Retinal pigment epithelial cell (primary cell): ENCODE data around the gene SLC12A9.

Experiments
- DNase-seq: peaks from one replicate; pipeline ENCODE4 v3.0.0-alpha.2; 2010; ENCODE audit warnings: low read depth
- H3K4me3 ChIP-seq: 2 replicates; pipeline ENCODE4 v1.5.1; 2011; ENCODE audit warnings: mild to moderate bottlenecking, low read length, control low read depth, moderate library complexity
- TF ChIP-seq, protein P1 (sequence below): conservative IDR thresholded peaks from 2 replicates; pipeline ENCODE4 v1.5.1; 2011; ENCODE audit warnings: low read depth, low read length, control low read depth, inconsistent platforms

Gene SLC12A9

DNA sequence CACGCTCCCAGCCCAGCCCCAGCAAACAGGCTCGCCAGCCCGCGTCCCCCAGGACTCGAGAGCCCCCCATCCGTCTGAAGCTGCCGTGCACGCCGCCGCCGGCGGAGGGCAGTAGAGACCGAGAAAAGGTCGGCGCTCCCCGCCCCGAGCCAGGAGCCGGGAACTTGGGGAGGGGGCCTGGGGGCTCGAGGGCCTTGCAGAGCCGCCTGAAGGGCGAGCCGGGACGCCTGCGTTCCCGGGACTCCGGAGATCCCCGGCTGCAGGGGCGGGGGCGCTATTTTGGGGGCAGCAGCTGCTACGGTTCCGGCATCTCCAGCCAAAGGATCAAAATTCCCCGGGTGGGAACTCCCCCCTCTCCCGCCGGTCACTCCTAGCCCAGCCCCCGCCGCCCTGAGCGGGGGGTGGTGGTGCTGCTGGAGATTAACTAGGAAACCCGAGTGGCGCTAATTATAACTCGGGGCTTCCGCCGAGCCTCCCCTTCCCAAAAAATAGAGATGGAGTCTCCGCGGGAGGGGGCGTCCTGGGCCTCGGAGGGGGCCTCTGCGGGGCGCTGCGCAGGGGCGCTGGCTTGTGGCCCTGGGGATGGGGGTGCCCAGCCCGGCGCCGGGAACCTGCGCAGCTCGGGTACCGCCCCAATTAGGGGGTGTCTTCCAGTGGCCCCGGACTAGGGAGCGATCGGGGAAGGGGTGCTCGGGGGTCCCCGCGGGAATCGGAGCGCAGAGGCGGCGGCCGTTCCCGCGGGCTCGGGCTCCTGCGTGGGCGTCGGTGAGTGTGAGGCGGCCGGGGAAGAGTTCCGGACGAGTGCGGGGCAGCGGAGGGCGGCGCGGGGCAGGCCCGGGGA is 42.6 kb downstream of the SLC12A9 start:
- TF ChIP-seq, protein P1, sequence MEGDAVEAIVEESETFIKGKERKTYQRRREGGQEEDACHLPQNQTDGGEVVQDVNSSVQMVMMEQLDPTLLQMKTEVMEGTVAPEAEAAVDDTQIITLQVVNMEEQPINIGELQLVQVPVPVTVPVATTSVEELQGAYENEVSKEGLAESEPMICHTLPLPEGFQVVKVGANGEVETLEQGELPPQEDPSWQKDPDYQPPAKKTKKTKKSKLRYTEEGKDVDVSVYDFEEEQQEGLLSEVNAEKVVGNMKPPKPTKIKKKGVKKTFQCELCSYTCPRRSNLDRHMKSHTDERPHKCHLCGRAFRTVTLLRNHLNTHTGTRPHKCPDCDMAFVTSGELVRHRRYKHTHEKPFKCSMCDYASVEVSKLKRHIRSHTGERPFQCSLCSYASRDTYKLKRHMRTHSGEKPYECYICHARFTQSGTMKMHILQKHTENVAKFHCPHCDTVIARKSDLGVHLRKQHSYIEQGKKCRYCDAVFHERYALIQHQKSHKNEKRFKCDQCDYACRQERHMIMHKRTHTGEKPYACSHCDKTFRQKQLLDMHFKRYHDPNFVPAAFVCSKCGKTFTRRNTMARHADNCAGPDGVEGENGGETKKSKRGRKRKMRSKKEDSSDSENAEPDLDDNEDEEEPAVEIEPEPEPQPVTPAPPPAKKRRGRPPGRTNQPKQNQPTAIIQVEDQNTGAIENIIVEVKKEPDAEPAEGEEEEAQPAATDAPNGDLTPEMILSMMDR: peak; percentile 77
- peak overlapping the region; percentile 40 for H3K4me3 ChIP-seq
- no peak for DNase-seq

DNA sequence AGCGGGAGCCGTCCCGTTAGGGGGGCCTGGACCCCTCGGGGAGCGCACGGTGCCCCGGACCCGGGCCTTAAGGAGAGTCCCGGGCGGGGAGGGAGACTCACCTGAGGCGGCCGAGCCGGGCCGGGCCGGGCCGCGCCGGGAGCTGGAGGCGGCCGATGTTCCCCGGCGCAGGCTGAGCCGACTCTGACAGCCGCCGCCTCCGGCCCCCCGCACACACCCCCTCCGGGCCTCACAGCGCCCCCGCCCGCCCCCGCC is 43.1 kb downstream of the SLC12A9 start, which contains the start of gene ACHE:
Gene ACHE (minus strand): TSS at position 188 of the 255 bp plus-strand sequence. CDS start 1,656 bp downstream, outside the sequence.
- TF ChIP-seq, protein P1: no peak
- H3K4me3 ChIP-seq: peak within 1 kb of the TSS; percentile 40
- DNase-seq: no peak

DNA sequence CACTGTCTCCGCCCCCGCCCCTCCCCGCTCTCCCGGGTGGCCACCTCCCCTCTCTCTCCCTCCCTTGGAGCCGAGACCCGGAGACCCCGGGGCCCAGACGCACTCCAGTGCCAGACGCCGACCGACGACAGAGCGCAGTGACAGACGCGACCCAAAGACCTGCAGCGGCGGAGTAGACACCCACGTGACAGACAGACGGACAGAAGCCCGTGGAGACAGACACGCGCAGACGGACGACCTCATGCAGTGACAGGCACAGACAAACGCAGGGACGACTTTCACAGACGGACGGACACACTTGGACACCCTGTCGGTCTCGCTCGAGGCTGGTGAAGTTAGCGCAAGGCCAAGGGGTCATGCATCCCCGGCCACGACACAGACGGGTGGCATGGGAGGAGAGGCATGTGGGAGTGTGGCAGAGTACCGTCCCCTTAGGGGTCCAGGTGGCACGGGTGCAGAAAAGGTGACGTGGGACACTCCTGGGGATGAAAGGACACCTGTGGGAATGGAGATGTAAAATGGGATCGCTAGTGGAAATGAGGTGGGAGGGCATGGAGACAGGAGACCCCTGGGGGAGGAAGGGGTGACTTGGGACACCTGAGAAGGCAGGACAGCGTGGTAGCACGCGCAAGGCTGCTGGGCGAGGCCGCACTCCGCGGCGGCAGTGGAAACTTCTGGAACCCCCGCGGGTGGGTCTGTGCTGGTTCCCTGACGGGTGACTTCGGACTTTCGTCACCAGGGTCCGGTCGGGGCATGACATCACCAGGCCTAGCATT is 43.6 kb downstream of the SLC12A9 start:
- DNase-seq: no peak
- H3K4me3 ChIP-seq: no peak overlapping the region
- TF ChIP-seq, protein P1: no peak

DNA sequence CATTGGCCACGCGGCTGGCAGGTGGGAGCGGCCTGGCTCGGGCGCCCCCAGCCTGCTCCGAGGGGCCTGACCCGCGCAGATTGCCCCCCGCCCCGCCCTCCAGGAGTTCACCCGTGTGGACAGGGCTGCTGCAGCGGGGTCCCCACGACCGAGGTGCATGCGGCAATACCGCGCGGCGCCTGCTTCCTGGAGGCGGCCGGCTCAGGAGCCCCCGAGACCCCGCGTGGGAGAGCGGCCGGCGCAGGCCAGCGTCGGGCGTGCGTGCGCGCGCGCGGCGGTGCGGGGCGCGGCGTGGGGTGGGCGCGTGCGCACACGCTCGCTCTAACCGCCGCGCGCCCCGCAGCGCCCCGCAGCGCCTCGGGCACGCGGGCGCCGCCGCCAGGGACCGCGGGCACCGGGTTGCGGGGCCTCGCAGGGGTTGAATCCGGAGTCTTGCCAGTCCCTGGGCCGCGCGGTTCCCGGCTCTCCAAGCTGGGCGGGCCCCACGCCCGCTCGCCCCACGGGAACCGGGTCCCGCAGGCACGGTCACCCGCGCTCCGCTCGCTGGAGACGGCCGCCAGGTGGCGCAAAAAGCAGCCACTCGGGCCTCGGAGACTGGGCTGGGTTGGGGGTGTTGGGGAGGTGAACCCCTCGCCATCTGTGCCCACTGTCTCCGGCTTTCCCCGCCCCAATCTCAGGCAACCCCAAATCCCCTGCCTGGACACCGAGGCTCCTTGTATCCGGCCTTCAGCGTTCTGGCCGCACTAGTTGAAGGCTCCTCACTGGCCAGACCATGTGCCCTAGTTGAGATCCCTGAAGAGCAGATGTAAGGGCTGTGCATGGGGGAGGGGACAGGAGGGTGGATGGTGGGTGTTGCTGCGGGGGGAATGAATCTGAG is 44.5 kb downstream of the SLC12A9 start:
- TF ChIP-seq, protein P1: peak; percentile 66
- no peak for DNase-seq
- no peak overlapping the region for H3K4me3 ChIP-seq

DNA sequence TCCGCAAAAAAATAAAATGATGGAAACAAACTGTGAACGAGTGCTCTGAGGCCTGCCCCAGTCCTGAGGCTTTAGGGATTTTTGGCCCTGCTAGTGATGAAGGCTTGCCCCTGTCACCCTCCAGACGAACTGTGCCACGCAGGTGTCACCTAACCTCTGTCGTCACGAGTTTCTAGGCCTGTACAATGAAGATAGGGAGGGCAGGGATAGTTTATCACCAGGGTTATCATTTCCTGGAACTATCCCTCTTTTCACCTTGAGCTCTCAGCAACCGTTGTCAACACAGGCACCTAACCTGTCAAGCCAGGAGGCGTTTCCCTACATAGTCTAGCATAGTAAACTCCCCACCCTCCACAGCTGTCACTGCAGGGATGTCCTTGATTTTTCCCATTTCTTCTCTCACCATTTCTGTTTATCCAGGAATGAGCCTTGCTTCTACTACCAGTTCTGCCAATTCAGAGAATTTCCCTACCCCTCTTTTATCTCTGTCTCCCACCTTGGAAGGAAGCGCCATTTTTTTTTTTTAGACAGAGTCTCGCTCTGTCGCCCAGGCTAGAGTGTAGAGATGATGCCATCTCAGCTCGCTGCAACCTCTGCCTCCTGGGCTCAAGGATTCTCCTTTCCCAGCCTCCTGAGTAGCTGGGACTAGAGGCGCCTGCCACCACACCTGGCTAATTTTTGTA is 45.4 kb downstream of the SLC12A9 start:
- no peak for DNase-seq
- no peak overlapping the region for H3K4me3 ChIP-seq
- TF ChIP-seq, protein P1: no peak

DNA sequence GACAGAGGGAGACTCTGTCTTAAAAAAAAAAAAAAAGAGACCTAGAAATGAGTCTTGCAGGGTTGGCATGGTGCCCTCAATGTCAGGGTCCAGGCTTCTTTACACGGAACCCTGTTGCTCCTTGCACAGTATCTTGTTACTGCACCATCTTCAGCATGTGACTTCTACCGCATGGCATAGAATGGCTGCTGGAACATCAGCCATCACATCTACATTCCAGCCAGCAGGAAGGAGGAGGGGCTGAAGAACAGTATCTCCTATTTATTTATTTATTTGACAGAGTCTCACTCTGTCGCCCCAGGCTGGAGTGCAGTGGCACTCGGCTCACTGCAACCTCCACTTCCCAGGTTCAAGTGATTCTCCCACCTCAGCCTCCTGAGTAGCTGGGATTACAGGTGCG is 46.9 kb downstream of the SLC12A9 start:
- H3K4me3 ChIP-seq: no peak overlapping the region
- DNase-seq: no peak
- TF ChIP-seq, protein P1: no peak
